SK-N-SH treated with all-trans-retinoic acid at 6 μM for 48 hours (cell line): ENCODE measurements around the gene CDS1.

Experiments
- ATAC-seq: fragments of 200-7000 bp; cut with Tn5 transposase; 3 replicates; pipeline ENCODE4 v1.9.1; 2020; ENCODE audit warnings: mild to moderate bottlenecking, moderate library complexity
- ARNTL ChIP-seq: fragments of 450-650 bp; formaldehyde crosslinking; IDR thresholded peaks from 2 replicates; pipeline ENCODE4 v1.5.0; 2020; ENCODE audit warnings: low read depth, mild to moderate bottlenecking, moderate library complexity, borderline replicate concordance
- BACH2 ChIP-seq: fragments of 250-450 bp; sonication (Bioruptor Pico); IDR thresholded peaks from 2 replicates; pipeline ENCODE4 v1.9.0; 2021; ENCODE audit warnings: mild to moderate bottlenecking, borderline replicate concordance
- ESRRG ChIP-seq: fragments of 250-450 bp; sonication (Bioruptor Pico); IDR thresholded peaks from 2 replicates; pipeline ENCODE4 v1.6.1; 2021; ENCODE audit warnings: mild to moderate bottlenecking
- GLIS3 ChIP-seq: fragments of 250-450 bp; sonication (Bioruptor Pico); IDR thresholded peaks from 2 replicates; pipeline ENCODE4 v1.5.0; 2020; ENCODE audit warnings: mild to moderate bottlenecking, moderate library complexity
- OSR1 ChIP-seq: fragments of 250-450 bp; sonication (Bioruptor Pico); IDR thresholded peaks from 2 replicates; pipeline ENCODE4 v1.8.0; 2022; ENCODE audit warnings: moderate library complexity, mild to moderate bottlenecking, inconsistent platforms
- POU6F1 ChIP-seq: fragments of 250-450 bp; sonication (Bioruptor Pico); IDR thresholded peaks from 2 replicates; pipeline ENCODE4 v1.8.0; 2021; ENCODE audit warnings: low read depth, mild to moderate bottlenecking, moderate library complexity, borderline replicate concordance
- PPARA ChIP-seq: fragments of 250-450 bp; sonication (Bioruptor Pico); IDR thresholded peaks from 2 replicates; pipeline ENCODE4 v1.5.0; 2020; ENCODE audit warnings: mild to moderate bottlenecking, borderline replicate concordance
- RARB ChIP-seq: fragments of 250-450 bp; sonication (Bioruptor Pico); IDR thresholded peaks from 2 replicates; pipeline ENCODE4 v1.8.0; 2021; ENCODE audit warnings: mild to moderate bottlenecking, moderate library complexity
- TOX ChIP-seq: fragments of 250-450 bp; sonication (Bioruptor Pico); IDR thresholded peaks from 2 replicates; pipeline ENCODE4 v1.8.0; 2021; ENCODE audit warnings: mild to moderate bottlenecking, moderate library complexity, borderline replicate concordance
- TSHZ2 ChIP-seq: fragments of 250-450 bp; sonication (Bioruptor Pico); IDR thresholded peaks from 2 replicates; pipeline ENCODE4 v1.5.0; 2020; ENCODE audit warnings: mild to moderate bottlenecking, moderate library complexity
- ZC3H10 ChIP-seq: fragments of 250-450 bp; sonication (Bioruptor Pico); IDR thresholded peaks from 2 replicates; pipeline ENCODE4 v1.5.1; 2021; ENCODE audit warnings: mild to moderate bottlenecking, moderate library complexity
- ZFP3 ChIP-seq: fragments of 250-450 bp; sonication (Bioruptor Pico); IDR thresholded peaks from 2 replicates; pipeline ENCODE4 v1.5.0; 2020; ENCODE audit warnings: mild to moderate bottlenecking, moderate library complexity
- ZNF70 ChIP-seq: fragments of 450-650 bp; formaldehyde crosslinking; IDR thresholded peaks from 2 replicates; pipeline ENCODE4 v1.5.0; 2020; ENCODE audit warnings: mild to moderate bottlenecking, moderate library complexity
- ZNF8 ChIP-seq: fragments of 450-650 bp; formaldehyde crosslinking; IDR thresholded peaks from 2 replicates; pipeline ENCODE4 v1.5.0; 2020; ENCODE audit warnings: mild to moderate bottlenecking, moderate library complexity
- TF ChIP-seq, protein P1 (sequence below): fragments of 250-450 bp; sonication (Bioruptor Pico); IDR thresholded peaks from 2 replicates; pipeline ENCODE4 v1.5.1; 2020; ENCODE audit warnings: low read depth, mild to moderate bottlenecking, moderate library complexity
- TF ChIP-seq, protein P2 (sequence below): fragments of 250-450 bp; sonication (Bioruptor Pico); IDR thresholded peaks from 2 replicates; pipeline ENCODE4 v1.8.0; 2020; ENCODE audit warnings: mild to moderate bottlenecking, moderate library complexity, borderline replicate concordance
- TF ChIP-seq, protein P3 (sequence below): fragments of 250-450 bp; sonication (Bioruptor Pico); IDR thresholded peaks from 2 replicates; pipeline ENCODE4 v1.5.1; 2021; ENCODE audit warnings: mild to moderate bottlenecking, moderate library complexity

The CDS1 gene

GRCh38 chr4:84647312-84647884, 64.5 kb downstream of the CDS1 start (continued):
- TF ChIP-seq, protein P1, sequence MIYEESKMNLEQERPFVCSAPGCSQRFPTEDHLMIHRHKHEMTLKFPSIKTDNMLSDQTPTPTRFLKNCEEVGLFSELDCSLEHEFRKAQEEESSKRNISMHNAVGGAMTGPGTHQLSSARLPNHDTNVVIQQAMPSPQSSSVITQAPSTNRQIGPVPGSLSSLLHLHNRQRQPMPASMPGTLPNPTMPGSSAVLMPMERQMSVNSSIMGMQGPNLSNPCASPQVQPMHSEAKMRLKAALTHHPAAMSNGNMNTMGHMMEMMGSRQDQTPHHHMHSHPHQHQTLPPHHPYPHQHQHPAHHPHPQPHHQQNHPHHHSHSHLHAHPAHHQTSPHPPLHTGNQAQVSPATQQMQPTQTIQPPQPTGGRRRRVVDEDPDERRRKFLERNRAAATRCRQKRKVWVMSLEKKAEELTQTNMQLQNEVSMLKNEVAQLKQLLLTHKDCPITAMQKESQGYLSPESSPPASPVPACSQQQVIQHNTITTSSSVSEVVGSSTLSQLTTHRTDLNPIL (CRISPR knock-in tag), result no peak
- no peak for TF ChIP-seq ESRRG (CRISPR knock-in tag)

DNA sequence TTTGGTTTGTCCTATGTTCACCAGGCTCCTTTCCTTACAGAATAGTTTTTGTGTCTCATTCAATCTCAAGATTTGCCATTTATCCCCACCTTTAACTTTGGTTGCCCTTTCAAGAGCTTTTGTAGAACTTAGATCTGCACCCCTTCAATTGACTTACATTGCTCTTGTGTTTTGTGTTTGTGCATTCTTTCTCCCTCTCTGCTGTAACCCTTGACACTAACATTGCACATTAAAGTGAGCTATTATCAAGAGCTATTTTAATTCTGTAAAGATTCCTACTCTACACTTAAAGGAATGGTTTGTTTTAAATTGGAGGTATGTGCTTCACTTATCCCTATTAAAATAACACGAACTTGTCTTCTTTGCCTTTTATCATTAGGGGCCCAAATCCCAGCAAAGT, 65.3 kb downstream of the CDS1 start:
- TF ChIP-seq TOX (CRISPR knock-in tag) (no peak), POU6F1 (CRISPR knock-in tag) (no peak), OSR1 (CRISPR knock-in tag) (no peak), ESRRG (CRISPR knock-in tag) (no peak), TSHZ2 (CRISPR knock-in tag) (no peak), BACH2 (no peak), ZFP3 (CRISPR knock-in tag) (no peak), ZNF70 (no peak), ARNTL (CRISPR knock-in tag) (no peak), ZNF8 (CRISPR knock-in tag) (no peak), ZC3H10 (CRISPR knock-in tag) (no peak), RARB (no peak), GLIS3 (no peak)
- ATAC-seq, result no peak

- no peak for ATAC-seq
- TF ChIP-seq GLIS3, result no peak
- TF ChIP-seq ZC3H10 (CRISPR knock-in tag), result no peak
- no peak for TF ChIP-seq PPARA
Measured at GRCh38 chr4:84648863-84649647, 66.1 kb downstream of the CDS1 start.

GRCh38 chr4:84651499-84651898, 68.6 kb downstream of the CDS1 start:
- no peak for ATAC-seq
- TF ChIP-seq ZNF70, result no peak
- TF ChIP-seq, protein P2, sequence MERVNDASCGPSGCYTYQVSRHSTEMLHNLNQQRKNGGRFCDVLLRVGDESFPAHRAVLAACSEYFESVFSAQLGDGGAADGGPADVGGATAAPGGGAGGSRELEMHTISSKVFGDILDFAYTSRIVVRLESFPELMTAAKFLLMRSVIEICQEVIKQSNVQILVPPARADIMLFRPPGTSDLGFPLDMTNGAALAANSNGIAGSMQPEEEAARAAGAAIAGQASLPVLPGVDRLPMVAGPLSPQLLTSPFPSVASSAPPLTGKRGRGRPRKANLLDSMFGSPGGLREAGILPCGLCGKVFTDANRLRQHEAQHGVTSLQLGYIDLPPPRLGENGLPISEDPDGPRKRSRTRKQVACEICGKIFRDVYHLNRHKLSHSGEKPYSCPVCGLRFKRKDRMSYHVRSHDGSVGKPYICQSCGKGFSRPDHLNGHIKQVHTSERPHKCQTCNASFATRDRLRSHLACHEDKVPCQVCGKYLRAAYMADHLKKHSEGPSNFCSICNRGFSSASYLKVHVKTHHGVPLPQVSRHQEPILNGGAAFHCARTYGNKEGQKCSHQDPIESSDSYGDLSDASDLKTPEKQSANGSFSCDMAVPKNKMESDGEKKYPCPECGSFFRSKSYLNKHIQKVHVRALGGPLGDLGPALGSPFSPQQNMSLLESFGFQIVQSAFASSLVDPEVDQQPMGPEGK (CRISPR knock-in tag), result no peak
- TF ChIP-seq BACH2, result no peak
- TF ChIP-seq RARB, result no peak
- TF ChIP-seq, protein P1 (CRISPR knock-in tag), result no peak
- TF ChIP-seq, protein P3, sequence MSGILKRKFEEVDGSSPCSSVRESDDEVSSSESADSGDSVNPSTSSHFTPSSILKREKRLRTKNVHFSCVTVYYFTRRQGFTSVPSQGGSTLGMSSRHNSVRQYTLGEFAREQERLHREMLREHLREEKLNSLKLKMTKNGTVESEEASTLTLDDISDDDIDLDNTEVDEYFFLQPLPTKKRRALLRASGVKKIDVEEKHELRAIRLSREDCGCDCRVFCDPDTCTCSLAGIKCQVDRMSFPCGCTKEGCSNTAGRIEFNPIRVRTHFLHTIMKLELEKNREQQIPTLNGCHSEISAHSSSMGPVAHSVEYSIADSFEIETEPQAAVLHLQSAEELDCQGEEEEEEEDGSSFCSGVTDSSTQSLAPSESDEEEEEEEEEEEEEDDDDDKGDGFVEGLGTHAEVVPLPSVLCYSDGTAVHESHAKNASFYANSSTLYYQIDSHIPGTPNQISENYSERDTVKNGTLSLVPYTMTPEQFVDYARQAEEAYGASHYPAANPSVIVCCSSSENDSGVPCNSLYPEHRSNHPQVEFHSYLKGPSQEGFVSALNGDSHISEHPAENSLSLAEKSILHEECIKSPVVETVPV (CRISPR knock-in tag), result no peak
- TF ChIP-seq ZNF8 (CRISPR knock-in tag), result no peak
- TF ChIP-seq GLIS3, result no peak
- TF ChIP-seq OSR1 (CRISPR knock-in tag), result no peak
- TF ChIP-seq PPARA, result no peak
